MM.1S (cell line): ENCODE results near the gene POTEE.

Source experiments
- EZH2 ChIP-seq: fragments of 300-600 bp; sonication (generic); optimal IDR thresholded peaks from 2 replicates; pipeline ENCODE3; 2017; ENCODE audit warnings: low read depth, mild to moderate bottlenecking, antibody characterized with exemption, low read length, mixed read lengths
- EZH2phosphoT487 ChIP-seq: fragments of 300-600 bp; sonication (generic); IDR thresholded peaks from 2 replicates; pipeline ENCODE4 v1.6.1; 2018; ENCODE audit warnings: antibody characterized with exemption, low read length
- TF ChIP-seq, protein P1 (sequence below): fragments of 300-600 bp; sonication (generic); IDR thresholded peaks from 2 replicates; pipeline ENCODE4 v1.5.1; 2016; ENCODE audit warnings: antibody characterized with exemption, low read length, mixed read lengths

DNA sequence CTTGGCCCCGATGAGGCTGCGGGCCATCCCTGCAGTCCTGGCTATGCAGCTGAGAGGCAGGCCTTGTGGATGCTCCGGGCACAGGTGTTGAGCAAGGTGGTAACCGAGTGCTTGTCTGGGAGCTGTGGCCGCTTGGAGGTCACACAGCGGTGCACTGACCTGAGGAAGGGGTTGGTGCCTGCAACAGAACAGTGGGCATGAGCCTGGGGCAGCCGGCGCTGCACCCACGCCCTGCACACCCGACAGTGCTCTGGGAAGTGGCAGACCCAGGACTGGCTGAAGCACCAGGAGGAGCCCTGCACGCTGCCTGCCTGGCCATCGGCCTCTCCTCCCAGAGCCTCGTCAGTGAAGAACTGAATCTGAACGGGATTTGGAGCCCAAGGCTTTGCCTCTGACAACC lies 8.2 kb upstream of the POTEE start:
- TF ChIP-seq, protein P1, sequence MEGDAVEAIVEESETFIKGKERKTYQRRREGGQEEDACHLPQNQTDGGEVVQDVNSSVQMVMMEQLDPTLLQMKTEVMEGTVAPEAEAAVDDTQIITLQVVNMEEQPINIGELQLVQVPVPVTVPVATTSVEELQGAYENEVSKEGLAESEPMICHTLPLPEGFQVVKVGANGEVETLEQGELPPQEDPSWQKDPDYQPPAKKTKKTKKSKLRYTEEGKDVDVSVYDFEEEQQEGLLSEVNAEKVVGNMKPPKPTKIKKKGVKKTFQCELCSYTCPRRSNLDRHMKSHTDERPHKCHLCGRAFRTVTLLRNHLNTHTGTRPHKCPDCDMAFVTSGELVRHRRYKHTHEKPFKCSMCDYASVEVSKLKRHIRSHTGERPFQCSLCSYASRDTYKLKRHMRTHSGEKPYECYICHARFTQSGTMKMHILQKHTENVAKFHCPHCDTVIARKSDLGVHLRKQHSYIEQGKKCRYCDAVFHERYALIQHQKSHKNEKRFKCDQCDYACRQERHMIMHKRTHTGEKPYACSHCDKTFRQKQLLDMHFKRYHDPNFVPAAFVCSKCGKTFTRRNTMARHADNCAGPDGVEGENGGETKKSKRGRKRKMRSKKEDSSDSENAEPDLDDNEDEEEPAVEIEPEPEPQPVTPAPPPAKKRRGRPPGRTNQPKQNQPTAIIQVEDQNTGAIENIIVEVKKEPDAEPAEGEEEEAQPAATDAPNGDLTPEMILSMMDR = no peak
- TF ChIP-seq EZH2 = no peak
- TF ChIP-seq EZH2phosphoT487 = no peak
